Suprapubic skin (tissue), 3 donors: Measurements from ENCODE around the gene CENPH.
"Not testable (repeated sequence)": the region's sequence is repeated elsewhere in the genome, so short reads cannot be mapped to it uniquely, and the experiment has no call there.

Experiments
- CTCF ChIP-seq, 2 donors: fragments of 200-600 bp in 1 of 2; fragments of 450-650 bp in 1 of 2; sonication (generic) in 1 of 2; IDR thresholded peaks; one replicate each; pipeline ENCODE4 v1.5.1; 2016 to 2019; ENCODE audit warnings: antibody characterized with exemption in 2 of 2, mild to moderate bottlenecking in 1 of 2, moderate library complexity in 1 of 2
- POLR2A ChIP-seq, 2 donors: fragments of 450-650 bp; IDR thresholded peaks; one replicate each; pipeline ENCODE4 v1.6.1; 2017; ENCODE audit warnings: antibody characterized with exemption in 2 of 2, mild to moderate bottlenecking in 2 of 2, moderate library complexity in 2 of 2

DNA sequence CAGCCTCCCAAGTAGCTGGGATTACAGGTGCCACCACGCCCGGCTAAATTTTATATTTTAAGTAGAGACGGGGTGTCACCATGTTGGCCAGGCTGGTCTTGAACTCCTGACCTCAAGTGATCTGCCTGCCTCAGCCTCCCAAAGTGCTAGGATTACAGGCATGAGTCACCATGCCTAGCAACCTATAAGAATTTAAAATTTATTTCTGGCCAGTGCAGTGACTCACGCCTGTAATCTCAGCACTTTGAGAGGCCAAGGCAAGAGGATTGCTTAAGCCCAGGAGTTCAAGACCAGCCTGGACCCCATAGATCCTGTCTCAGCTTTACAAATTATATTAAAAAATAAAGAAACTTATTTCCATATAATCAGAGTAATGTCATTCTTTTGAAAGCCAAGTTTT is 66.6 kb downstream of the CENPH start:
- not testable (repeated sequence) for TF ChIP-seq CTCF, POLR2A (IDR thresholded peaks at IDR 0.05)
